Measurements from ENCODE around the gene SIRPG.
"Not testable (repeated sequence)": the region's sequence is repeated elsewhere in the genome, so short reads cannot be mapped to it uniquely, and the experiment has no call there.

Gene SIRPG

GRCh38 chr20:1616858-1617434, 40.6 kb downstream of the SIRPG start:
- Histone ChIP-seq H3K27ac (ENCODE audit: low read depth, low read length) (no peak overlapping the region), H3K9ac (ENCODE audit: low read length in 5 of 5) (no peak overlapping the region), H3K36me3 (ENCODE audit: control insufficient read depth in 5 of 5, insufficient read depth in 5 of 5, low read length in 5 of 5) (no peaks in the 10 kb centered on the region), H3K4me3 (ENCODE audit: low read depth in 1 of 5, low read length in 5 of 5) (no peak overlapping the region), H3K9me3 (ENCODE audit: control insufficient read depth in 5 of 5, low read length in 5 of 5) (peaks cover 0 to 11% (median 8%) of the 10 kb centered on the region in 5 donors), H3K27me3 (ENCODE audit: control insufficient read depth in 5 of 5, insufficient read depth in 4 of 5, low read length in 5 of 5) (no peaks in the 10 kb centered on the region), H3K4me1 (ENCODE audit: control insufficient read depth in 5 of 5, insufficient read depth in 5 of 5, low read length in 5 of 5) (peaks cover 0 to 11% (median 0%) of the 10 kb centered on the region in 5 donors)

GRCh38 chr20:1610404-1610803, 47.2 kb downstream of the SIRPG start:
- not testable (repeated sequence) for H3K9ac ChIP-seq (ENCODE audit: low read length in 5 of 5); H3K27me3 ChIP-seq (ENCODE audit: control insufficient read depth in 5 of 5, insufficient read depth in 4 of 5, low read length in 5 of 5); H3K27ac ChIP-seq (ENCODE audit: low read depth, low read length)

GRCh38 chr20:1608678-1609347, 48.8 kb downstream of the SIRPG start:
- not testable (repeated sequence) for H3K27ac ChIP-seq (ENCODE audit: low read depth, low read length); H3K4me3 ChIP-seq (ENCODE audit: low read depth in 1 of 5, low read length in 5 of 5); H3K4me1 ChIP-seq (ENCODE audit: control insufficient read depth in 5 of 5, insufficient read depth in 5 of 5, low read length in 5 of 5); H3K9me3 ChIP-seq (ENCODE audit: control insufficient read depth in 5 of 5, low read length in 5 of 5); H3K27me3 ChIP-seq (ENCODE audit: control insufficient read depth in 5 of 5, insufficient read depth in 4 of 5, low read length in 5 of 5); H3K9ac ChIP-seq (ENCODE audit: low read length in 5 of 5); H3K36me3 ChIP-seq (ENCODE audit: control insufficient read depth in 5 of 5, insufficient read depth in 5 of 5, low read length in 5 of 5)

More at GRCh38 chr20:1610404-1610803, 47.2 kb downstream of the SIRPG start:
- not testable (repeated sequence) for H3K36me3 ChIP-seq (ENCODE audit: control insufficient read depth in 5 of 5, insufficient read depth in 5 of 5, low read length in 5 of 5); H3K4me3 ChIP-seq (ENCODE audit: low read depth in 1 of 5, low read length in 5 of 5); H3K9me3 ChIP-seq (ENCODE audit: control insufficient read depth in 5 of 5, low read length in 5 of 5); H3K4me1 ChIP-seq (ENCODE audit: control insufficient read depth in 5 of 5, insufficient read depth in 5 of 5, low read length in 5 of 5)

GRCh38 chr20:1600736-1601135, 56.8 kb downstream of the SIRPG start:
- H3K9me3 ChIP-seq (ENCODE audit: control insufficient read depth in 5 of 5, low read length in 5 of 5), result no peaks in the 10 kb centered on the region
- H3K4me3 ChIP-seq (ENCODE audit: low read depth in 1 of 5, low read length in 5 of 5), result no peak overlapping the region

GRCh38 chr20:1595333-1595732, 62.2 kb downstream of the SIRPG start:
- H3K27ac ChIP-seq (ENCODE audit: low read depth, low read length), result no peak overlapping the region

More at GRCh38 chr20:1600736-1601135, 56.8 kb downstream of the SIRPG start:
- Histone ChIP-seq H3K4me1 (ENCODE audit: control insufficient read depth in 5 of 5, insufficient read depth in 5 of 5, low read length in 5 of 5) (no peaks in the 10 kb centered on the region), H3K27ac (ENCODE audit: low read depth, low read length) (no peak overlapping the region), H3K27me3 (ENCODE audit: control insufficient read depth in 5 of 5, insufficient read depth in 4 of 5, low read length in 5 of 5) (no peaks in the 10 kb centered on the region), H3K36me3 (ENCODE audit: control insufficient read depth in 5 of 5, insufficient read depth in 5 of 5, low read length in 5 of 5) (no peaks in the 10 kb centered on the region), H3K9ac (ENCODE audit: low read length in 5 of 5) (no peak overlapping the region)

GRCh38 chr20:1588533-1589460, 68.8 kb downstream of the SIRPG start:
- Histone ChIP-seq H3K9ac (ENCODE audit: low read length in 5 of 5) (no peak overlapping the region), H3K4me3 (ENCODE audit: low read depth in 1 of 5, low read length in 5 of 5) (no peak overlapping the region), H3K27ac (ENCODE audit: low read depth, low read length) (no peak overlapping the region), H3K36me3 (ENCODE audit: control insufficient read depth in 5 of 5, insufficient read depth in 5 of 5, low read length in 5 of 5) (no peaks in the 10 kb centered on the region), H3K27me3 (ENCODE audit: control insufficient read depth in 5 of 5, insufficient read depth in 4 of 5, low read length in 5 of 5) (no peaks in the 10 kb centered on the region), H3K4me1 (ENCODE audit: control insufficient read depth in 5 of 5, insufficient read depth in 5 of 5, low read length in 5 of 5) (no peaks in the 10 kb centered on the region), H3K9me3 (ENCODE audit: control insufficient read depth in 5 of 5, low read length in 5 of 5) (no peaks in the 10 kb centered on the region)

More at GRCh38 chr20:1595333-1595732, 62.2 kb downstream of the SIRPG start:
- no peaks in the 10 kb centered on the region for H3K36me3 ChIP-seq (ENCODE audit: control insufficient read depth in 5 of 5, insufficient read depth in 5 of 5, low read length in 5 of 5)
- H3K4me1 ChIP-seq (ENCODE audit: control insufficient read depth in 5 of 5, insufficient read depth in 5 of 5, low read length in 5 of 5), result no peaks in the 10 kb centered on the region
- H3K4me3 ChIP-seq (ENCODE audit: low read depth in 1 of 5, low read length in 5 of 5), result no peak overlapping the region
- no peak overlapping the region for H3K9ac ChIP-seq (ENCODE audit: low read length in 5 of 5)
- H3K9me3 ChIP-seq (ENCODE audit: control insufficient read depth in 5 of 5, low read length in 5 of 5), result no peaks in the 10 kb centered on the region
- H3K27me3 ChIP-seq (ENCODE audit: control insufficient read depth in 5 of 5, insufficient read depth in 4 of 5, low read length in 5 of 5), result no peaks in the 10 kb centered on the region

- H3K4me3 ChIP-seq (ENCODE audit: low read depth in 1 of 5, low read length in 5 of 5), result no peak overlapping the region
- no peaks in the 10 kb centered on the region for H3K36me3 ChIP-seq (ENCODE audit: control insufficient read depth in 5 of 5, insufficient read depth in 5 of 5, low read length in 5 of 5)
- no peaks in the 10 kb centered on the region for H3K27me3 ChIP-seq (ENCODE audit: control insufficient read depth in 5 of 5, insufficient read depth in 4 of 5, low read length in 5 of 5)
- no peak overlapping the region for H3K9ac ChIP-seq (ENCODE audit: low read length in 5 of 5)
- H3K4me1 ChIP-seq (ENCODE audit: control insufficient read depth in 5 of 5, insufficient read depth in 5 of 5, low read length in 5 of 5), result no peaks in the 10 kb centered on the region
- H3K9me3 ChIP-seq (ENCODE audit: control insufficient read depth in 5 of 5, low read length in 5 of 5), result no peaks in the 10 kb centered on the region
- no peak overlapping the region for H3K27ac ChIP-seq (ENCODE audit: low read depth, low read length)
Observed at GRCh38 chr20:1587781-1588532, 69.6 kb downstream of the SIRPG start.

- no peak overlapping the region for H3K4me3 ChIP-seq (ENCODE audit: low read depth in 1 of 5, low read length in 5 of 5)
- no peak overlapping the region for H3K27ac ChIP-seq (ENCODE audit: low read depth, low read length)
- no peaks in the 10 kb centered on the region for H3K27me3 ChIP-seq (ENCODE audit: control insufficient read depth in 5 of 5, insufficient read depth in 4 of 5, low read length in 5 of 5)
- H3K9ac ChIP-seq (ENCODE audit: low read length in 5 of 5), result no peak overlapping the region
- no peaks in the 10 kb centered on the region for H3K36me3 ChIP-seq (ENCODE audit: control insufficient read depth in 5 of 5, insufficient read depth in 5 of 5, low read length in 5 of 5)
- peaks cover 0 to 5% (median 0%) of the 10 kb centered on the region in 5 donors for H3K4me1 ChIP-seq (ENCODE audit: control insufficient read depth in 5 of 5, insufficient read depth in 5 of 5, low read length in 5 of 5)
- H3K9me3 ChIP-seq (ENCODE audit: control insufficient read depth in 5 of 5, low read length in 5 of 5), result no peaks in the 10 kb centered on the region
Observed at GRCh38 chr20:1579488-1579887, 78.1 kb downstream of the SIRPG start.

Measured in subcutaneous abdominal adipose tissue (tissue), 5 donors.